ENCODE data around the gene EVI5L.
A peak's percentile ranks its signal among the peaks of the same experiment; 100 is the strongest.

EVI5L gene

GRCh38 chr19:7900931-7901330 is 70.9 kb downstream of the EVI5L start:
- no peak for DNase-seq

- DNase-seq: no peak
These were observed 71.3 kb downstream of the EVI5L start for GRCh38 chr19:7901337-7901736.

- DNase-seq: no peak
These were observed 72.8 kb downstream of the EVI5L start for GRCh38 chr19:7902796-7903243.

GRCh38 chr19:7903244-7904073 is 73.4 kb downstream of the EVI5L start, which contains the start of gene MAP2K7:
TSS of gene MAP2K7 (plus strand) at chr19:7903877. CDS start at chr19:7903945, 68 bp downstream.
- DNase-seq: peak; percentile 99

- no peak for DNase-seq
These were observed 74.3 kb downstream of the EVI5L start for GRCh38 chr19:7904074-7905020.

GRCh38 chr19:7905268-7905667 is 75.2 kb downstream of the EVI5L start:
- DNase-seq: no peak

- DNase-seq: no peak
These were observed 75.8 kb downstream of the EVI5L start for GRCh38 chr19:7905859-7906258.

GRCh38 chr19:7907122-7907521 is 77.1 kb downstream of the EVI5L start:
- no peak for DNase-seq

GRCh38 chr19:7907544-7907943 is 77.5 kb downstream of the EVI5L start:
- DNase-seq: no peak

GRCh38 chr19:7908078-7908699 is 78.2 kb downstream of the EVI5L start:
- no peak for DNase-seq

GRCh38 chr19:7908742-7909461 is 78.9 kb downstream of the EVI5L start:
- DNase-seq: no peak

- DNase-seq: no peak
These were observed 79.6 kb downstream of the EVI5L start for GRCh38 chr19:7909471-7910067.

GRCh38 chr19:7910321-7911161 is 80.5 kb downstream of the EVI5L start:
- no peak for DNase-seq

- no peak for DNase-seq
These were observed 81.6 kb downstream of the EVI5L start for GRCh38 chr19:7911508-7912143.

GRCh38 chr19:7912144-7912696 is 82.2 kb downstream of the EVI5L start:
- DNase-seq: no peak

GRCh38 chr19:7912697-7913564 is 82.9 kb downstream of the EVI5L start:
- no peak for DNase-seq

- DNase-seq: no peak
These were observed 83.6 kb downstream of the EVI5L start for GRCh38 chr19:7913652-7914051.

GRCh38 chr19:7914099-7914498 is 84.1 kb downstream of the EVI5L start:
- no peak for DNase-seq
